Inflammatory macrophage (primary cell): ENCODE results near the gene MUC5B.
"Not testable (repeated sequence)": the region's sequence is repeated elsewhere in the genome, so short reads cannot be mapped to it uniquely, and the experiment has no call there.

ENCODE experiments used
- DNase-seq, 2 donors: peaks; one replicate each; pipeline ENCODE4 v3.0.0-alpha.2; 2020 to 2022

MUC5B gene

GRCh38 chr11:1233351-1234053, 10.6 kb downstream of the MUC5B start:
- DNase-seq, result no peak

- no peak for DNase-seq
These were observed 11.3 kb downstream of the MUC5B start for GRCh38 chr11:1234054-1234720.

- no peak for DNase-seq
These were observed 12.0 kb downstream of the MUC5B start for GRCh38 chr11:1234771-1235305.

- DNase-seq, result no peak
These were observed 12.5 kb downstream of the MUC5B start for GRCh38 chr11:1235306-1235900.

- no peak for DNase-seq
These were observed 13.0 kb downstream of the MUC5B start for GRCh38 chr11:1235901-1236315.

- DNase-seq, result no peak
These were observed 13.7 kb downstream of the MUC5B start for GRCh38 chr11:1236316-1237127.

- DNase-seq, result no peak
These were observed 14.3 kb downstream of the MUC5B start for GRCh38 chr11:1237128-1237580.

GRCh38 chr11:1237851-1238250, 15.0 kb downstream of the MUC5B start:
- no peak for DNase-seq

- DNase-seq, result no peak
These were observed 16.1 kb downstream of the MUC5B start for GRCh38 chr11:1238767-1239595.

- DNase-seq, result no peak
These were observed 16.8 kb downstream of the MUC5B start for GRCh38 chr11:1239596-1240205.

- DNase-seq, result no peak
These were observed 17.9 kb downstream of the MUC5B start for GRCh38 chr11:1240771-1241170.

- DNase-seq, result no peak
These were observed 18.8 kb downstream of the MUC5B start for GRCh38 chr11:1241706-1242105.

GRCh38 chr11:1242289-1242688, 19.4 kb downstream of the MUC5B start:
- DNase-seq, result no peak

GRCh38 chr11:1242751-1243150, 19.9 kb downstream of the MUC5B start:
- DNase-seq, result not testable (repeated sequence)

- not testable (repeated sequence) for DNase-seq
These were observed 20.7 kb downstream of the MUC5B start for GRCh38 chr11:1243521-1243920.

- not testable (repeated sequence) for DNase-seq
These were observed 21.7 kb downstream of the MUC5B start for GRCh38 chr11:1244557-1244956.

- not testable (repeated sequence) for DNase-seq
These were observed 22.9 kb downstream of the MUC5B start for GRCh38 chr11:1245717-1246116.

- DNase-seq, result not testable (repeated sequence)
These were observed 23.4 kb downstream of the MUC5B start for GRCh38 chr11:1246301-1246700.

- DNase-seq, result not testable (repeated sequence)
These were observed 24.2 kb downstream of the MUC5B start for GRCh38 chr11:1247026-1247425.

GRCh38 chr11:1248951-1249350, 26.1 kb downstream of the MUC5B start:
- DNase-seq, result not testable (repeated sequence)

- DNase-seq, result not testable (repeated sequence)
These were observed 27.5 kb downstream of the MUC5B start for GRCh38 chr11:1250411-1250810.
